Measurements from ENCODE around the gene FSIP1. TPM values are rescaled to one million over a fixed set of nuclear protein-coding genes. Genes with fewer than 3 reads are reported as not detected.

FSIP1 gene
- total RNA-seq, 1 experiment from 2014 or later, result 0.61 TPM

GRCh38 chr15:39668457-39668856, 114.2 kb downstream of the FSIP1 start:
- TF ChIP-seq SOX15 (CRISPR knock-in tag; IDR thresholded peaks at IDR 0.05) (no peak), ATF1 (CRISPR knock-in tag; IDR thresholded peaks at IDR 0.05) (no peak), GTF2I (CRISPR knock-in tag; conservative IDR thresholded peaks at IDR 0.05) (no peak), HMGXB4 (CRISPR knock-in tag; IDR thresholded peaks at IDR 0.05) (no peak), SMAD4 (CRISPR knock-in tag; IDR thresholded peaks at IDR 0.05) (no peak), ZNF138 (CRISPR knock-in tag; conservative IDR thresholded peaks at IDR 0.05) (no peak), MAX (CRISPR knock-in tag; IDR thresholded peaks at IDR 0.05) (no peak), PRDM15 (CRISPR knock-in tag; IDR thresholded peaks at IDR 0.05) (no peak), ZNF317 (CRISPR knock-in tag; IDR thresholded peaks at IDR 0.05; ENCODE audit: borderline replicate concordance, low read depth) (no peak), NR1H2 (CRISPR knock-in tag; IDR thresholded peaks at IDR 0.05) (no peak), ZNF396 (CRISPR knock-in tag; IDR thresholded peaks at IDR 0.05; ENCODE audit: borderline replicate concordance) (no peak)
- no peak overlapping the region for H3K27ac Mint-ChIP-seq
- DNase-seq (ENCODE audit: low spot score) (no peak), ATAC-seq (no peak)
- H3K27me3 Mint-ChIP-seq (ENCODE audit: low read depth), result no peaks in the 10 kb centered on the region
- H3K36me3 Mint-ChIP-seq, result no peaks in the 10 kb centered on the region
- ChIA-PET POLR2A (no interaction called here), CTCF (interaction anchor here (3.3 kb wide), 1 partner anchor 88 kb away, joined by 26 read pairs; no protein-coding TSS in a partner anchor)
- peaks cover 48% of the 10 kb centered on the region for H3K4me1 Mint-ChIP-seq
- no peaks in the 10 kb centered on the region for H3K9me3 Mint-ChIP-seq
- no peak overlapping the region for H3K4me3 Mint-ChIP-seq

GRCh38 chr15:39667382-39668127, 115.1 kb downstream of the FSIP1 start:
- DNase-seq (ENCODE audit: low spot score), result no peak
- no peaks in the 10 kb centered on the region for H3K36me3 Mint-ChIP-seq
- H3K4me1 Mint-ChIP-seq, result peaks cover 49% of the 10 kb centered on the region
- CTCF ChIA-PET, result interaction anchor here (3.3 kb wide), 1 partner anchor 89 kb away, joined by 26 read pairs; no protein-coding TSS in a partner anchor
- POLR2A ChIA-PET, result no interaction called here
- peak overlapping the region; percentile 9 for H3K27ac Mint-ChIP-seq
- no peaks in the 10 kb centered on the region for H3K27me3 Mint-ChIP-seq (ENCODE audit: low read depth)
- ATAC-seq, result peak; percentile 62
- TF ChIP-seq SMAD4 (CRISPR knock-in tag; IDR thresholded peaks at IDR 0.05) (no peak), ERG (CRISPR knock-in tag; IDR thresholded peaks at IDR 0.05) (no peak), USF1 (CRISPR knock-in tag; IDR thresholded peaks at IDR 0.05) (no peak), ZNF232 (CRISPR knock-in tag; IDR thresholded peaks at IDR 0.05) (no peak)
- H3K9me3 Mint-ChIP-seq, result no peaks in the 10 kb centered on the region
- no peak overlapping the region for H3K4me3 Mint-ChIP-seq
